Measurements from ENCODE around the gene CHCHD3. TPM values are rescaled to one million over a fixed set of nuclear protein-coding genes. Genes with fewer than 3 reads are reported as not detected.

CHCHD3 gene
- polyA plus RNA-seq, 1 donor (not counting 4 experiments of a cell fraction or from before 2014, with no cell fraction given), result 59.2 TPM

DNA sequence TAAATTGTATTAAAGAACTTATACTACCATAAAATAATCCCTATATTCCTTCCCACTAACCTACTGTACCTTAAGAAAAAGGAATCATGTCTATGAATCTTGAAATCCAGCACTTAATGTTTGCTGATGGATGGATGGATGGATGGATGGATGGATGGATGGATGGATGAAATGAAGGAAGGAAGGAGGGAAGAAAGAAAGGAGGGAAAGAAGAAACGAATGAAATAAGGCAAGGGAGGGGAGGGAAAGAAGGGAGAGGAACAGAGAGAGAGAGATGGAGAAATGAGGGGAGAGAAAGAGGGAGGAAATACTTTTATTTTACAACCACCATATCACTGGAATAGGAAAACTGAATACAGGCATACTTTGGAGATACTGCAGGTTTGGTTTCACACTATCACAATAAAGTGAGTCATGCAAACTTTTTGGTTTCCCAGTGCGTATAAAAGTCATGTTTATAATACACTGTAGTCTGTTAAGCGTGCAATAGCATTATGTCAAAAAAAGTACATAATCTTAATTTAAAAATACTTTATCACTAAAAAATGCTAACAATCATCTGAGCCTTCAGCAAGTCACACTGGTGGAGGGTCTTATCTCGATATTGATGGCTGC lies 219.8 kb downstream of the CHCHD3 start:
- H3K4me2 ChIP-seq (ENCODE audit: control insufficient read depth, extremely low read depth, insufficient read depth, low read depth, low read length), result no peak overlapping the region
- dilution Hi-C loops (cut with MboI; ENCODE audit: extremely low pct_ligation_motif_present, low sequenced_read_pairs), result no loop called here
- FAIRE-seq, result no peak
- DNase-seq (ENCODE audit: low read depth, low spot score), result no peak
- no peaks in the 10 kb centered on the region for H3K4me1 ChIP-seq (ENCODE audit: control insufficient read depth, extremely low read depth, insufficient read depth, low read length)
- TF ChIP-seq EZH2 (IDR thresholded peaks at IDR 0.05; ENCODE audit: low read length), result no peak
- TF ChIP-seq, protein P1, sequence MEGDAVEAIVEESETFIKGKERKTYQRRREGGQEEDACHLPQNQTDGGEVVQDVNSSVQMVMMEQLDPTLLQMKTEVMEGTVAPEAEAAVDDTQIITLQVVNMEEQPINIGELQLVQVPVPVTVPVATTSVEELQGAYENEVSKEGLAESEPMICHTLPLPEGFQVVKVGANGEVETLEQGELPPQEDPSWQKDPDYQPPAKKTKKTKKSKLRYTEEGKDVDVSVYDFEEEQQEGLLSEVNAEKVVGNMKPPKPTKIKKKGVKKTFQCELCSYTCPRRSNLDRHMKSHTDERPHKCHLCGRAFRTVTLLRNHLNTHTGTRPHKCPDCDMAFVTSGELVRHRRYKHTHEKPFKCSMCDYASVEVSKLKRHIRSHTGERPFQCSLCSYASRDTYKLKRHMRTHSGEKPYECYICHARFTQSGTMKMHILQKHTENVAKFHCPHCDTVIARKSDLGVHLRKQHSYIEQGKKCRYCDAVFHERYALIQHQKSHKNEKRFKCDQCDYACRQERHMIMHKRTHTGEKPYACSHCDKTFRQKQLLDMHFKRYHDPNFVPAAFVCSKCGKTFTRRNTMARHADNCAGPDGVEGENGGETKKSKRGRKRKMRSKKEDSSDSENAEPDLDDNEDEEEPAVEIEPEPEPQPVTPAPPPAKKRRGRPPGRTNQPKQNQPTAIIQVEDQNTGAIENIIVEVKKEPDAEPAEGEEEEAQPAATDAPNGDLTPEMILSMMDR (optimal IDR thresholded peaks at IDR 0.05 in 1 of 3, IDR thresholded peaks at IDR 0.05 in 1 of 3, conservative IDR thresholded peaks at IDR 0.05 in 1 of 3; ENCODE audit: extremely low read depth in 1 of 3, insufficient read depth in 2 of 3, low read length in 3 of 3), result no peak
- no peak overlapping the region for H3K27ac ChIP-seq (ENCODE audit: control insufficient read depth, insufficient read depth, low read length)
- H3K79me2 ChIP-seq (ENCODE audit: control insufficient read depth, insufficient read depth, low read length), result no peaks in the 10 kb centered on the region
- H3K36me3 ChIP-seq (ENCODE audit: control insufficient read depth in 2 of 2, extremely low read depth in 1 of 2, insufficient read depth in 2 of 2, low read length in 2 of 2), result peaks cover 0 to 4% of the 10 kb centered on the region in 2 experiments
- no peak overlapping the region for H2AFZ ChIP-seq (ENCODE audit: control insufficient read depth, low read length)
- no peaks in the 10 kb centered on the region for H3K9me3 ChIP-seq (ENCODE audit: control insufficient read depth, low read depth, low read length)
- no peak overlapping the region for H3K9ac ChIP-seq (ENCODE audit: control insufficient read depth, extremely low read depth, insufficient read depth, low read length)
- H4K20me1 ChIP-seq (ENCODE audit: control insufficient read depth, extremely low read depth, insufficient read depth, low read length), result no peaks in the 10 kb centered on the region
- no peaks in the 10 kb centered on the region for H3K9me1 ChIP-seq (ENCODE audit: control insufficient read depth, extremely low read depth, insufficient read depth, low read length)
- H3K4me3 ChIP-seq (ENCODE audit: control insufficient read depth in 2 of 3, extremely low read depth in 1 of 3, insufficient read depth in 2 of 3, low read depth in 1 of 3, low read length in 3 of 3), result no peak overlapping the region
- H3K27me3 ChIP-seq (ENCODE audit: control insufficient read depth, extremely low read depth, insufficient read depth, low read length), result no peaks in the 10 kb centered on the region

DNA sequence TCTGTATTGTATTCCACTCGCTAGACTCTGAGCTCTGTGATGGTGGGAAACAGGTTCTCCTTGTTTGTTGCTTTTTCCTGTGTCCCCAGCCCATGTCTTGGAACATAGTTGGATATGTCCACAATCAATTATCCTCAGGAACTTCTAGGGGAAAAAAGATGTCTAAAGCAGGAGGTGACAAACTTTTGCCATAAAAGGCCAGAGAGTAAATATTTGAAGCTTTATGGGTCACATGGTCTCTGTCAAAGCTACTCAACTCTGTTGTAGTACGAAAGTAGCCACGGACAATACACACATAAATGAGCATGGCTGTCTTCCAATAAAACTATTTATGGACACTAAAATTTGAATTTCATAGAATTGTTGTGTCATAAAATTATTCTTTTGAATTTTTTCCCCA lies 220.5 kb downstream of the CHCHD3 start:
- H3K36me3 ChIP-seq (ENCODE audit: control insufficient read depth in 2 of 2, extremely low read depth in 1 of 2, insufficient read depth in 2 of 2, low read length in 2 of 2), result peaks cover 0 to 4% of the 10 kb centered on the region in 2 experiments
- no peak overlapping the region for H3K4me3 ChIP-seq (ENCODE audit: control insufficient read depth in 2 of 3, extremely low read depth in 1 of 3, insufficient read depth in 2 of 3, low read depth in 1 of 3, low read length in 3 of 3)
- no peaks in the 10 kb centered on the region for H4K20me1 ChIP-seq (ENCODE audit: control insufficient read depth, extremely low read depth, insufficient read depth, low read length)
- no peaks in the 10 kb centered on the region for H3K27me3 ChIP-seq (ENCODE audit: control insufficient read depth, extremely low read depth, insufficient read depth, low read length)
- no peak for FAIRE-seq
- DNase-seq (ENCODE audit: low read depth, low spot score), result no peak
- H3K27ac ChIP-seq (ENCODE audit: control insufficient read depth, insufficient read depth, low read length), result no peak overlapping the region
- H3K9me3 ChIP-seq (ENCODE audit: control insufficient read depth, low read depth, low read length), result no peaks in the 10 kb centered on the region
- TF ChIP-seq EZH2 (IDR thresholded peaks at IDR 0.05; ENCODE audit: low read length), result no peak
- TF ChIP-seq, protein P1 (optimal IDR thresholded peaks at IDR 0.05 in 1 of 3, IDR thresholded peaks at IDR 0.05 in 1 of 3, conservative IDR thresholded peaks at IDR 0.05 in 1 of 3; ENCODE audit: extremely low read depth in 1 of 3, insufficient read depth in 2 of 3, low read length in 3 of 3), result no peak
- no peaks in the 10 kb centered on the region for H3K4me1 ChIP-seq (ENCODE audit: control insufficient read depth, extremely low read depth, insufficient read depth, low read length)
- no peak overlapping the region for H2AFZ ChIP-seq (ENCODE audit: control insufficient read depth, low read length)
- dilution Hi-C loops (cut with MboI; ENCODE audit: extremely low pct_ligation_motif_present, low sequenced_read_pairs), result no loop called here
- no peak overlapping the region for H3K4me2 ChIP-seq (ENCODE audit: control insufficient read depth, extremely low read depth, insufficient read depth, low read depth, low read length)
- H3K79me2 ChIP-seq (ENCODE audit: control insufficient read depth, insufficient read depth, low read length), result no peaks in the 10 kb centered on the region
- no peak overlapping the region for H3K9ac ChIP-seq (ENCODE audit: control insufficient read depth, extremely low read depth, insufficient read depth, low read length)
- H3K9me1 ChIP-seq (ENCODE audit: control insufficient read depth, extremely low read depth, insufficient read depth, low read length), result no peaks in the 10 kb centered on the region
